ENCODE data around the gene BNIPL.

Gene BNIPL

GRCh38 chr1:151059109-151060006 lies 23.0 kb downstream of the BNIPL start, which contains the start of gene CDC42SE1:
CDC42SE1 (minus strand) TSS chr1:151059622; CDS start chr1:151055730, 3,892 bp downstream.
- DNase-seq: peak; percentile 92

DNA sequence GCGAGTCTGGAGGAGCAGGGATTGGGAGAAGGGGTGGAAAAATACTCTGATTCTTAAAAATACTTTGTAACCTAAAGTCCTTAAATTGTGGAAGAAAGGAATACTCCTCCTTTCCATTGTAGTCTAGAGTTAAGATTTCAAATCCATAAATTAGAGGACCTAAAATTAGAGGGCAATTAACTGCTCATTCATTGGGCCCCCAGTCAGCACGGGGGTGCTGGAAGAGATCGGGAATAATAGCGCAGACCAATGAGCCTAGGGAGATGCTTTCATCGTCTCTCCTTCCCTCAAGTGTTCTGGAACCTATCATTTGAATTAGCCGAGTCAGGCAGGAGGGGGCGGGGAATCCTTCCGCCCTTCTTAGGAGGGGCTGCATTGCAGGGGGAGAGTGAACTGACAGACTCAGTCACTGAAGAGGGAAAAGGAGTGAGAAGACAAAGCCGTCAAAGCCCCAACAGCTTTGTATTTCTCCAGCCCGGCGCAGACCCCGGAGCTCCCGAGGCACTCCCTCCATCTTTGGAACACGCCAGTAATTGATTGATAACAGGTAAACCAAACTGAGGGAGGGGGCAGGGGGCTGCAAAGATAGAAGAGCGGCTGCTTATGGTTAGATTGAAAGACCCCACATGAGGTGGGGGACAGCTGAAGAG lies 23.7 kb downstream of the BNIPL start, which contains the start of gene MLLT11:
Gene MLLT11, plus strand, starts transcription at position 391 of the 650 bp plus-strand sequence. CDS start 6,828 bp downstream, outside the sequence.
- peak; percentile 81 for DNase-seq

DNA sequence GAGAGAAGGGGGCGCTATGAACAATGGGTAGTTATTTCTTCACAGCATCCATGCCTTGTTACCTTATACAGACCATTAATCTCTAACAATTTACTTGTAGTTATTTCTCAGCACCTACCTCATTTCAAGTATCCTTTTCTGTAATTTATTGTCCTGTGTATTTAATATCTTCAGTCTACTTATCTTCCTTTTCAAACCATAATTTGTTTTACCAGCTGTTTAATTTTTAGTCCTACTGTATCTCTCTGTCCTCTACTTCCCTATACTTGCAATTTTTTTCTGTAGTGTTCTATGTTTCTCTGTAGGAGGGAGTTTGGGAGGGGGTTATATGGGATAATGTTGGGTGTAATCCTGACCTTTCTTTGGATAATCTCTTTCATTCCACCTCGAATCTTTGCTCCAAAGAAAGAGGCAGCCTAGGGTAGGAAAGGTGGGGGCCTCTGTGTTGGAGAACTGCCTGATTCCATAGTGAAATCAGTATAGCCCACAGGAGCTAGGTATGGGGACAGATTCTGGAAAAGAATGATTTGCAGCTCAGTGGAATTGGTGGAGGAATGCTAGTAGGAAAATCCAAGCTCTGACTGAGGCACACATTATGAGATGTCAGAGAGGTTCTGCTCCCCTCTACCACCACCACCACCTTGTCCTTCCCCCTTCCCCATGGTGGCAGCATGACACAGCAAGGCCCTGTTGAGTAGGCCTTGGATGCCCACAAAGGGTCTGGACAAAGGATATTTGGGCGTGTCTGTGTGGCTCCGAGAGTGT lies 24.5 kb downstream of the BNIPL start:
- peak; percentile 68 for DNase-seq

DNA sequence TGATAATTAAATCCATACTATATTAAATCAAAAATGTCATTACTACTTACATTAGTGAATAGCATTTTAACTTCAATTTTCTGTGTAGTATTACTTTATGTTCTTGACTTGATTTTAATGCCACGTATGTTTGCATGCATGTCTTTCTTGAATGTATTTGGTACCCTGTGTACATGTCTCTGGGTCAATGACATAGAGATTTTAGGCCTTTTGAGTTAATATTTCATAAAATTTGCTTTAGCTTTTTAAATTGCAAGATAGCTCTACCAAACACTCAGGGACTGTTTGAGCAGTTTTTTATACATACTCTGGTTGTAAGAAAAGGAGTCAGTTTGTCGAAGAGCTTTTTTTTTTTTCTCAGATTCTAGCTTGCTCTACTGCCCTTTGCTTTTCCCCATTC lies 25.3 kb downstream of the BNIPL start:
- DNase-seq: no peak

- peak; percentile 19 for DNase-seq
Measured at GRCh38 chr1:151062741-151063371, 26.5 kb downstream of the BNIPL start.

- no peak for DNase-seq
Measured at GRCh38 chr1:151065089-151065645, 28.8 kb downstream of the BNIPL start.

DNA sequence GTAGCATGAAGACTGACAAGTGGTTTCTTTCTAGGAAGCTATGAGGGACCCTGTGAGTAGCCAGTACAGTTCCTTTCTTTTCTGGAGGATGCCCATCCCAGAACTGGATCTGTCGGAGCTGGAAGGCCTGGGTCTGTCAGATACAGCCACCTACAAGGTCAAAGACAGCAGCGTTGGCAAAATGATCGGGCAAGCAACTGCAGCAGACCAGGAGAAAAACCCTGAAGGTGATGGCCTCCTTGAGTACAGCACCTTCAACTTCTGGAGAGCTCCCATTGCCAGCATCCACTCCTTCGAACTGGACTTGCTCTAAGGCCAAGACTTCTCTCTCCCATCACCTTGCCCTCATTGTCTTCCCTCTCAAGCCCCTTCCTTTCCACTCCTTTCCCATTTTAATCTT lies 30.8 kb downstream of the BNIPL start:
- DNase-seq: no peak

- no peak for DNase-seq
Measured at GRCh38 chr1:151069103-151069486, 32.7 kb downstream of the BNIPL start.

DNA sequence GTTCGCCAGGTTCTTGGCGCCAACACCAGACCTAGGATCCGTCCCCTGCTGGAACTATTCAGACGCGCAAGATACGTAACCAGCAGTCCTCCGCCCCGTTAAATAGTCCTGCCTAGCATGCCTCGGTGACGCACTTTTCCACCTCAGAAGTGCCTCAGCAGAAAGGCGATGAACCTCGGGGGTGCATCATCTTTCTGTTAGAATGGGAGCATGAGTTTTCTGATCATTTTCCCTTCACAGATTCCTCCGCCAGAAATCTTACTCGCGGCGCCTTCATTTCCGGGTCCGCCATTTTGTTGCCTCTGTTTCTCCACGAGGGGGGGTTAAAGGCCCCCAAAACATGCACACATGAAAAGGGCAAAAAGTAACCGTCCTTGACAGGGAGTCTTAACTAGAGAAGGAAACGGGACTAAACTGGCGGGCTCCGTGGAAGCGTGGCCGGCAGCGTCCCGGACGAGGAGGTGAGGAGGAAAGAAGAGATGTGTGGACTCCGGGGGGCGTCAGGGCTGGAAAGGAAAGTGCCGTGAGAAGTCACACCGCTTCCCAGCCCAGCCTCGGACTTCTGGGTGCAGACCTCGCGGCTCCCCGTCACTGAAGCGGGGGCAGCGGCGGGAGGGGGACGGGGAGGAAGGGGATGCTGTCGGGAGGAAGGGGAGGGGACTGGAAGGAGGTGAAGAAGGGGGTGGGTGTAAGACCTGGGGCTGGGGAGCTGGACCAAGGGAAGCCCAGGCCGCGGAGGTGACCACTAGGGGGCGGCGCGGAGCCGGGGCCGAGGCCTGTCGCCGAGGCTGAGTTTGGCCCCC lies 34.3 kb downstream of the BNIPL start, which contains the start of gene GABPB2:
Gene GABPB2, plus strand, starts transcription at position 288 of the 803 bp plus-strand sequence. CDS start 17,429 bp downstream, outside the sequence.
- peak; percentile 97 for DNase-seq

GRCh38 chr1:151072224-151072623 lies 35.8 kb downstream of the BNIPL start:
- DNase-seq: no peak

GRCh38 chr1:151085953-151086559 lies 49.7 kb downstream of the BNIPL start:
- DNase-seq: peak; percentile 6
